NCI-H1694 treated with DMSO at 0.1 percent for 48 hours (cell line): ENCODE data around the gene BIVM.
A peak's percentile ranks its signal among the peaks of the same experiment; 100 is the strongest.

ENCODE experiments used
- DNase-seq: peaks from one replicate; lab custom pipeline; 2025; lab: John Stamatoyannopoulos, UW

Gene BIVM

GRCh38 chr13:102788683-102789082, 10.2 kb upstream of the BIVM start:
- no peak for DNase-seq

- DNase-seq = no peak
These were observed 6.5 kb upstream of the BIVM start for GRCh38 chr13:102792396-102792795.

GRCh38 chr13:102793611-102794355, 5.1 kb upstream of the BIVM start:
- no peak for DNase-seq

GRCh38 chr13:102799426-102800144, 666 bp downstream of the BIVM start:
- DNase-seq = no peak

- DNase-seq = peak; percentile 56
These were observed 1.5 kb downstream of the BIVM start for GRCh38 chr13:102800145-102801041.

GRCh38 chr13:102805680-102806079, 6.8 kb downstream of the BIVM start:
- no peak for DNase-seq

- no peak for DNase-seq
These were observed 8.8 kb downstream of the BIVM start for GRCh38 chr13:102807699-102808098.

GRCh38 chr13:102812611-102813287, 13.8 kb downstream of the BIVM start:
- DNase-seq = no peak

- no peak for DNase-seq
These were observed 15.2 kb downstream of the BIVM start for GRCh38 chr13:102814025-102814607.

- DNase-seq = no peak
These were observed 15.9 kb downstream of the BIVM start for GRCh38 chr13:102814793-102815192.

GRCh38 chr13:102815788-102816187, 16.9 kb downstream of the BIVM start:
- DNase-seq = no peak

GRCh38 chr13:102816708-102817107, 17.8 kb downstream of the BIVM start:
- DNase-seq = no peak

- no peak for DNase-seq
These were observed 18.3 kb downstream of the BIVM start for GRCh38 chr13:102817241-102817640.

- no peak for DNase-seq
These were observed 19.0 kb downstream of the BIVM start for GRCh38 chr13:102817907-102818306.

GRCh38 chr13:102825400-102825799, 26.5 kb downstream of the BIVM start:
- DNase-seq = no peak

- DNase-seq = no peak
These were observed 27.2 kb downstream of the BIVM start for GRCh38 chr13:102825921-102826706.

GRCh38 chr13:102830646-102831045, 31.7 kb downstream of the BIVM start:
- DNase-seq = no peak

GRCh38 chr13:102836471-102836870, 37.6 kb downstream of the BIVM start:
- DNase-seq = no peak

GRCh38 chr13:102838273-102838672, 39.4 kb downstream of the BIVM start:
- no peak for DNase-seq

GRCh38 chr13:102838982-102839381, 40.1 kb downstream of the BIVM start:
- DNase-seq = no peak

- no peak for DNase-seq
These were observed 40.5 kb downstream of the BIVM start for GRCh38 chr13:102839462-102839861.
